ENCODE measurements around the gene RBPJ. TPM values are rescaled to one million over a fixed set of nuclear protein-coding genes. Genes with fewer than 3 reads are reported as not detected.
A peak's percentile ranks its signal among the peaks of the same experiment; 100 is the strongest.

Gene RBPJ
- total RNA-seq, 1 donor from 2014 or later = 118 TPM

DNA sequence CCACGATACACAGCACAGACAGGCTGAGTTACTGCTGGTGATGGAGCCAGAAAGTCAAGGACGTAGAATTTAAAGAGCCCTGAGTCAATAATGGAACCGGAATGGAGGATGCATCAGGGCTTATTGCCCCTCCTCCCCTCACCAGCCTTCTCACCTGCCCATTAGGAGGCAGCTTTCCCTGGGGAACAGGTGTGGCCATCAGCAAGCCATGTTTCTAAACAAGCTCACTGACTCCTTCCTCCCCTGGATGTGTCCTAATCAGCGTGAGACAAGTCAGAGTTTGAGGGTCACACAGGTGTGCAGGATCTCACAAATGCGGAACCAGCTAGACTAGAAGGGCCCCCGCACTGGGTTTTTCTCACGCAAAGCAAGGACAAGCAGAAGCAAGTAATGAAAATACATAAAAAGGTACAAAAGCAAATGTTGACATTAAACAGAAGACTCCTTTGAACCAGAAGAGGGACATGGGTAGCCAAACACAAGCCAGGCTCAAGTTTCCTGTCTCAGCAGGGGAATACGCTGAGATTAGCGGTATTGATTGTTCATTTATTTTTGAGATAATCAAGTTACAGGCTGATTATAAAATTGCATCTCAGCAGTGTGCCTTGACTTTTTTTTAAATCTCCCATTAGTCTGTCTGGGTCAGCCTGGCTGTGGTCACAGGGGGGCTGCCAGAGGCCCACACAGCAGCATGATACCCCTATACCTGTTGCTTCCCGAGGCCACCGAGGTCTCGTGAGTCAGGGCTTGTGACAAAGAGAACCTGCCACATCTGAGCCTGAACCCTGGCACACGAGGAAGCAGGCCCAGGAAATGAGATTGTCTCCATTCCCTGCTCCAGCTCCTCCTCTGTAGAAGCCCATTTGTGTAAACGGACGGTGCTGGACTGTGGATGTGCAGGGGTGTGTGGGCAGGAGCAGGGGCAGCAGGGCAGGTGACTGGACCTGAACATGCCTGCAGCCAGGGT lies 132.0 kb downstream of the RBPJ start:
- Histone ChIP-seq H3K4me3 (no peak overlapping the region), H3K27me3 (ENCODE audit: low read depth) (no peaks in the 10 kb centered on the region), H3K4me1 (no peaks in the 10 kb centered on the region), H3K9me3 (no peaks in the 10 kb centered on the region), H3K36me3 (no peaks in the 10 kb centered on the region), H3K27ac (no peak overlapping the region)
- intact Hi-C loops (cut with DNase I) = no loop called here
- DNase-seq = no peak
- ATAC-seq = peak in 1 of 2 donors; percentile 40
- TF ChIP-seq, protein P1, sequence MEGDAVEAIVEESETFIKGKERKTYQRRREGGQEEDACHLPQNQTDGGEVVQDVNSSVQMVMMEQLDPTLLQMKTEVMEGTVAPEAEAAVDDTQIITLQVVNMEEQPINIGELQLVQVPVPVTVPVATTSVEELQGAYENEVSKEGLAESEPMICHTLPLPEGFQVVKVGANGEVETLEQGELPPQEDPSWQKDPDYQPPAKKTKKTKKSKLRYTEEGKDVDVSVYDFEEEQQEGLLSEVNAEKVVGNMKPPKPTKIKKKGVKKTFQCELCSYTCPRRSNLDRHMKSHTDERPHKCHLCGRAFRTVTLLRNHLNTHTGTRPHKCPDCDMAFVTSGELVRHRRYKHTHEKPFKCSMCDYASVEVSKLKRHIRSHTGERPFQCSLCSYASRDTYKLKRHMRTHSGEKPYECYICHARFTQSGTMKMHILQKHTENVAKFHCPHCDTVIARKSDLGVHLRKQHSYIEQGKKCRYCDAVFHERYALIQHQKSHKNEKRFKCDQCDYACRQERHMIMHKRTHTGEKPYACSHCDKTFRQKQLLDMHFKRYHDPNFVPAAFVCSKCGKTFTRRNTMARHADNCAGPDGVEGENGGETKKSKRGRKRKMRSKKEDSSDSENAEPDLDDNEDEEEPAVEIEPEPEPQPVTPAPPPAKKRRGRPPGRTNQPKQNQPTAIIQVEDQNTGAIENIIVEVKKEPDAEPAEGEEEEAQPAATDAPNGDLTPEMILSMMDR (IDR thresholded peaks at IDR 0.05) = no peak

DNA sequence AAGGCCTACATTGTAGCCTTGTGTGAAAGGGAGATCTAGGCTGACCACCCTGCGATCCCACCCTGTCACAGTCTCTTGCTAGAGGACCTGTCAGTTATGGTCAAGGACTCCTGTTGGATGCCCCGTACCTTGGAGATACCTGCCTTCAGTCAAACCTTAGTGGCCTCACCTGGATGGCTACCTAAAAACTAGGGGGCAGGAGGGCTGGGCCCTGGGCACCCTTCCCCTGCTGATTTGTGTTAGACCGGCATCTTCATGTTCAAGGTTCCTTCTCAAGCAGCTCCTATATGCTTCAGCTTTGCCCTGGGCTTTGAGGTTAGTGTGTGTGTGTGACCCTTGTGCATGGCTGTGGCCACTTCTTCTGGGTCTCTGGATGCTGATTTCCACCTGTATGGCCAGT lies 134.1 kb downstream of the RBPJ start:
- Histone ChIP-seq H3K27ac (no peak overlapping the region), H3K4me3 (no peak overlapping the region), H3K27me3 (ENCODE audit: low read depth) (no peaks in the 10 kb centered on the region), H3K4me1 (peaks cover 3% of the 10 kb centered on the region), H3K9me3 (no peaks in the 10 kb centered on the region), H3K36me3 (no peaks in the 10 kb centered on the region)
- TF ChIP-seq, protein P1 (IDR thresholded peaks at IDR 0.05) = no peak
- DNase-seq (no peak), ATAC-seq (no peak)
- intact Hi-C loops (cut with DNase I) = no loop called here

DNA sequence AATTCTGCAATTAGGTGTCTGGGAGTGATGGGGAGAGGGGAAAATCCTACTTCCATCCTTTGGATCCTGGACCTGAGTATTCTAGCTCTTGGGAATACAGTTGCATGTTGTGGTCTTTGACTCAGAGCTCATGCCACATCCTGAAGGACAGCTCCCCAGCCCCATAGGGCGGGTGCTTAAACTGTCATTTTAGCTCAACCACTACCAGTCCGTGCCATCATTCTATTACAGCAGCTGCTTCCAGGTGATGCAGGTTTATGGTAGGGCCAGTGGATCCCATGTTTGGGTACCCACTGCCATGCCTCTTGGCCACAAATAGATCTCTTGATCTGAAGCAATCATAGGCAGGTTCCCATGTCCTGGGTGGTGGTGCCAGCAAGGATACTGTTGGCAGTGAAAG lies 134.8 kb downstream of the RBPJ start:
- Histone ChIP-seq H3K27me3 (ENCODE audit: low read depth) (no peaks in the 10 kb centered on the region), H3K4me1 (peaks cover 3% of the 10 kb centered on the region), H3K4me3 (no peak overlapping the region), H3K36me3 (no peaks in the 10 kb centered on the region), H3K27ac (no peak overlapping the region), H3K9me3 (no peaks in the 10 kb centered on the region)
- intact Hi-C loops (cut with DNase I) = no loop called here
- TF ChIP-seq, protein P1 (IDR thresholded peaks at IDR 0.05) = no peak
- ATAC-seq (no peak), DNase-seq (no peak)

DNA sequence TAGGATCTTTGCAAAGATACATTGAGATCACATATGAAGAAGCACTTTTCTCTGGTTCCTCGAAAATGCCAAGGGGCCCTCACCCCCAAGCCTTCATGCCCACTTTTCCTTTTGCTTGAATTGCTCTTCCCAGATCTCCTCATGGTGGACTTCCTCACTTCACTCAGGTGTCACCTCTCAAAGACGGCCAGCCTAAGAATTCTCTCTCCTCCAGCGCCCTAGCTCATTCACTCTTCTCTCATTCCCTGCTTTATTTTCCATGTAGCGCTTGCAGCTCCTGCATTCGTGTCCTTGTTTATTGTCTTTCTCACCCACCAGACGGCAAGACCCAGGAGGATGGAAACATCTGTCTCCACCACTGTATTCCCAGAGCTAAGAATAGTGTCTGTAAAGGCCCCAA lies 136.6 kb downstream of the RBPJ start:
- no peak for ATAC-seq
- TF ChIP-seq, protein P1 (IDR thresholded peaks at IDR 0.05) = no peak
- Histone ChIP-seq H3K27ac (no peak overlapping the region), H3K36me3 (no peaks in the 10 kb centered on the region), H3K4me3 (no peak overlapping the region), H3K9me3 (no peaks in the 10 kb centered on the region), H3K27me3 (ENCODE audit: low read depth) (no peaks in the 10 kb centered on the region), H3K4me1 (peaks cover 3% of the 10 kb centered on the region)
- intact Hi-C loops (cut with DNase I) = no loop called here
- DNase-seq = no peak

DNA sequence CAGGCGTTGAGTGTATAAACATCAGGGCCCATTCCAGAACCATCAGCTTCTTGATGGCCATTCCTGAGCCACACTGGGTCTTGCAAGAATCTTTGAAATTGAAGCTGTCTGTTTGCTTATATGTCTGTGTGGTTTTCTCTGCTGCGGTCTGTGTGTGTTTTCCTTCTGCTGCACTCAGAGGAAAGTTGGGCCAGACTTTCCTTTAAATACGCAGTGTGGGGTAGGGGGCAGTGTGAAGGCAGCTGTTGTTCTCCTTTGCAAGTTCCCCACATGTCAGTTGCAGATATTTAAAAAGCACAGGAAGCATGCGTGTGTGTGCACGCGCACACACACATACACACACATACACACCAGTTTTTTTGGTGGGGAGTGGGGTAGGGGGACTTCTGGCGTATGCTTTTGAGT lies 137.3 kb downstream of the RBPJ start:
- Histone ChIP-seq H3K4me3 (no peak overlapping the region), H3K27me3 (ENCODE audit: low read depth) (no peaks in the 10 kb centered on the region), H3K9me3 (no peaks in the 10 kb centered on the region), H3K27ac (no peak overlapping the region), H3K4me1 (peaks cover 3% of the 10 kb centered on the region), H3K36me3 (no peaks in the 10 kb centered on the region)
- DNase-seq = no peak
- intact Hi-C loops (cut with DNase I) = no loop called here
- TF ChIP-seq, protein P1 (IDR thresholded peaks at IDR 0.05) = no peak
- ATAC-seq = no peak
